ENCODE measurements around the gene DPP4. TPM values are rescaled to one million over a fixed set of nuclear protein-coding genes. Genes with fewer than 3 reads are reported as not detected.

Gene DPP4
- total RNA-seq, 1 experiment from 2014 or later: 23.3 TPM

DNA sequence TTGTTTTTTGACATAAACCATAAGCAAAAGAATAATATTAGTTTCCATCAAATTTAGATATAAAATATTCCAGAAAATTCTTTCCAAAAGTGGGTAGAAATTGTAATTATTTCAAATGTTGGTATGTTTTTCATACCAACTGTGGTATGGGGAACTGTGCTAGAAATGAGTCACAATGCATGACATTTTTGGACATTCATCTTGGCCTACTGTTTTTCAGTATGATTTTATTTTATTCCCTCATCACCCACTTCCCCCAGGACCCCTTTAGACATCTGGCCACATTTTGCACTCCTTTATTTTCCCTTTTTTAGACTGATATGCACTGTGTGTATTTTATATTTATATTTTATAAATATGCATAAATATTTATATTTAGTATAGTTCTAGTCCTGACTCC, 97.1 kb downstream of the DPP4 start:
- H3K4me2 ChIP-seq (ENCODE audit: low read length): no peak overlapping the region
- no peak for TF ChIP-seq EZH2phosphoT487 (IDR thresholded peaks at IDR 0.05; ENCODE audit: borderline replicate concordance, low read length)
- TF ChIP-seq, protein P1, sequence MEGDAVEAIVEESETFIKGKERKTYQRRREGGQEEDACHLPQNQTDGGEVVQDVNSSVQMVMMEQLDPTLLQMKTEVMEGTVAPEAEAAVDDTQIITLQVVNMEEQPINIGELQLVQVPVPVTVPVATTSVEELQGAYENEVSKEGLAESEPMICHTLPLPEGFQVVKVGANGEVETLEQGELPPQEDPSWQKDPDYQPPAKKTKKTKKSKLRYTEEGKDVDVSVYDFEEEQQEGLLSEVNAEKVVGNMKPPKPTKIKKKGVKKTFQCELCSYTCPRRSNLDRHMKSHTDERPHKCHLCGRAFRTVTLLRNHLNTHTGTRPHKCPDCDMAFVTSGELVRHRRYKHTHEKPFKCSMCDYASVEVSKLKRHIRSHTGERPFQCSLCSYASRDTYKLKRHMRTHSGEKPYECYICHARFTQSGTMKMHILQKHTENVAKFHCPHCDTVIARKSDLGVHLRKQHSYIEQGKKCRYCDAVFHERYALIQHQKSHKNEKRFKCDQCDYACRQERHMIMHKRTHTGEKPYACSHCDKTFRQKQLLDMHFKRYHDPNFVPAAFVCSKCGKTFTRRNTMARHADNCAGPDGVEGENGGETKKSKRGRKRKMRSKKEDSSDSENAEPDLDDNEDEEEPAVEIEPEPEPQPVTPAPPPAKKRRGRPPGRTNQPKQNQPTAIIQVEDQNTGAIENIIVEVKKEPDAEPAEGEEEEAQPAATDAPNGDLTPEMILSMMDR (conservative IDR thresholded peaks at IDR 0.05; ENCODE audit: low read depth, low read length): no peak
- no peak for TF ChIP-seq EZH2 (IDR thresholded peaks at IDR 0.05; ENCODE audit: low read length, unreplicated experiment)
- intact Hi-C loops (cut with micrococcal nuclease): no loop called here
- H3K27me3 ChIP-seq (ENCODE audit: low read length): no peaks in the 10 kb centered on the region
- no peak overlapping the region for H3K9ac ChIP-seq (ENCODE audit: low read length)
- no peaks in the 10 kb centered on the region for H3F3A ChIP-seq (ENCODE audit: low read length, unreplicated experiment)
- no peaks in the 10 kb centered on the region for H3K9me3 ChIP-seq (ENCODE audit: low read length)
- no peak overlapping the region for H2AFZ ChIP-seq (ENCODE audit: low read length)
- no peak overlapping the region for H3K27ac ChIP-seq (ENCODE audit: low read length)
- DNase-seq: no peak
- CTCF ChIA-PET: no interaction called here
- no peaks in the 10 kb centered on the region for H3K36me3 ChIP-seq (ENCODE audit: low read depth, low read length)
- H4K20me1 ChIP-seq (ENCODE audit: low read length): no peaks in the 10 kb centered on the region
- ATAC-seq: no peak
- BruUV-seq (replicated peaks): no TSS peak
- POLR2A ChIA-PET (ENCODE audit: unreplicated experiment): no interaction called here
- H3K4me1 ChIP-seq (ENCODE audit: insufficient read depth, low read length): peaks cover 17% of the 10 kb centered on the region
- no peaks in the 10 kb centered on the region for H3K79me2 ChIP-seq (ENCODE audit: low read length)
- no peak overlapping the region for H3K4me3 ChIP-seq (ENCODE audit: low read length)
- no peaks in the 10 kb centered on the region for H3K9me2 ChIP-seq (replicated peaks; ENCODE audit: low read length)

GRCh38 chr2:161976295-161976694, 97.7 kb downstream of the DPP4 start:
- Histone ChIP-seq H3K9ac (ENCODE audit: low read length) (no peak overlapping the region), H3K4me3 (ENCODE audit: low read length) (no peak overlapping the region), H3K27ac (ENCODE audit: low read length) (no peak overlapping the region), H2AFZ (ENCODE audit: low read length) (no peak overlapping the region), H3K4me2 (ENCODE audit: low read length) (no peak overlapping the region), H3K79me2 (ENCODE audit: low read length) (no peaks in the 10 kb centered on the region), H4K20me1 (ENCODE audit: low read length) (no peaks in the 10 kb centered on the region), H3K4me1 (ENCODE audit: insufficient read depth, low read length) (peaks cover 12% of the 10 kb centered on the region), H3K36me3 (ENCODE audit: low read depth, low read length) (no peaks in the 10 kb centered on the region), H3F3A (ENCODE audit: low read length, unreplicated experiment) (no peaks in the 10 kb centered on the region), H3K9me3 (ENCODE audit: low read length) (no peaks in the 10 kb centered on the region), H3K27me3 (ENCODE audit: low read length) (no peaks in the 10 kb centered on the region), H3K9me2 (replicated peaks; ENCODE audit: low read length) (no peaks in the 10 kb centered on the region)
- TF ChIP-seq, protein P1 (conservative IDR thresholded peaks at IDR 0.05; ENCODE audit: low read depth, low read length): no peak
- TF ChIP-seq EZH2 (IDR thresholded peaks at IDR 0.05; ENCODE audit: low read length, unreplicated experiment): no peak
- TF ChIP-seq EZH2phosphoT487 (IDR thresholded peaks at IDR 0.05; ENCODE audit: borderline replicate concordance, low read length): no peak
- DNase-seq: no peak
- ATAC-seq: no peak
- ChIA-PET CTCF (no interaction called here), POLR2A (ENCODE audit: unreplicated experiment) (no interaction called here)
- intact Hi-C loops (cut with micrococcal nuclease): no loop called here
- BruUV-seq (replicated peaks): no TSS peak

GRCh38 chr2:161975813-161976160, 98.2 kb downstream of the DPP4 start:
- no peak overlapping the region for H3K27ac ChIP-seq (ENCODE audit: low read length)
- intact Hi-C loops (cut with micrococcal nuclease): no loop called here
- no peak for ATAC-seq
- BruUV-seq (replicated peaks): no TSS peak
- no peaks in the 10 kb centered on the region for H3K9me2 ChIP-seq (replicated peaks; ENCODE audit: low read length)
- H3K9me3 ChIP-seq (ENCODE audit: low read length): no peaks in the 10 kb centered on the region
- H4K20me1 ChIP-seq (ENCODE audit: low read length): no peaks in the 10 kb centered on the region
- no peak overlapping the region for H3K4me2 ChIP-seq (ENCODE audit: low read length)
- DNase-seq: no peak
- H3F3A ChIP-seq (ENCODE audit: low read length, unreplicated experiment): no peaks in the 10 kb centered on the region
- H3K27me3 ChIP-seq (ENCODE audit: low read length): no peaks in the 10 kb centered on the region
- no peak for TF ChIP-seq EZH2phosphoT487 (IDR thresholded peaks at IDR 0.05; ENCODE audit: borderline replicate concordance, low read length)
- TF ChIP-seq, protein P1 (conservative IDR thresholded peaks at IDR 0.05; ENCODE audit: low read depth, low read length): no peak
- no peak for TF ChIP-seq EZH2 (IDR thresholded peaks at IDR 0.05; ENCODE audit: low read length, unreplicated experiment)
- peaks cover 7% of the 10 kb centered on the region for H3K4me1 ChIP-seq (ENCODE audit: insufficient read depth, low read length)
- CTCF ChIA-PET: no interaction called here
- H3K4me3 ChIP-seq (ENCODE audit: low read length): no peak overlapping the region
- H3K9ac ChIP-seq (ENCODE audit: low read length): no peak overlapping the region
- no peaks in the 10 kb centered on the region for H3K79me2 ChIP-seq (ENCODE audit: low read length)
- H3K36me3 ChIP-seq (ENCODE audit: low read depth, low read length): no peaks in the 10 kb centered on the region
- no peak overlapping the region for H2AFZ ChIP-seq (ENCODE audit: low read length)
- POLR2A ChIA-PET (ENCODE audit: unreplicated experiment): no interaction called here

All from PC-3 (cell line).